Measurements from ENCODE around the gene PGA3.
"Not testable (repeated sequence)": the region's sequence is repeated elsewhere in the genome, so short reads cannot be mapped to it uniquely, and the experiment has no call there.

The PGA3 gene

DNA sequence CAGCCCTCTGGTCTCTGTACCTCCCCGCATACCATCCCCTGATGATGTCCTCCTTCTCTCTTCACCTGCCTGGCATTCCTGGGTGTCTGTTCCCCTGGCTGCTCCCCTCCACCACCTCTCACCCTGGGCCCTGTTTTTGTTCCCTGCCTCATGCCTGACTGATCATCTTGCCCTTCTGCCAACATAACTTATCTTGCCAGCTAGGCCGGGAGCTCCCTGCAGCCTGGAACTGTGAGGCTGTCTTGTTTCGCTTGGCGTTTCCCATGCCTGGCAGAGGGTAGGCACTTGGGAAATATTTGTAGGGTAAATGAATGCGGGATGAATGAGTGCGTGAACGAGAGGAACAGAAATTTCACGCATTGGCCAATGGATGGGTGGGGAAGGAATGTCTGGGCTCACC lies 45.9 kb downstream of the PGA3 start:
- not testable (repeated sequence) for DNase-seq (ENCODE audit: low spot score); FAIRE-seq

DNA sequence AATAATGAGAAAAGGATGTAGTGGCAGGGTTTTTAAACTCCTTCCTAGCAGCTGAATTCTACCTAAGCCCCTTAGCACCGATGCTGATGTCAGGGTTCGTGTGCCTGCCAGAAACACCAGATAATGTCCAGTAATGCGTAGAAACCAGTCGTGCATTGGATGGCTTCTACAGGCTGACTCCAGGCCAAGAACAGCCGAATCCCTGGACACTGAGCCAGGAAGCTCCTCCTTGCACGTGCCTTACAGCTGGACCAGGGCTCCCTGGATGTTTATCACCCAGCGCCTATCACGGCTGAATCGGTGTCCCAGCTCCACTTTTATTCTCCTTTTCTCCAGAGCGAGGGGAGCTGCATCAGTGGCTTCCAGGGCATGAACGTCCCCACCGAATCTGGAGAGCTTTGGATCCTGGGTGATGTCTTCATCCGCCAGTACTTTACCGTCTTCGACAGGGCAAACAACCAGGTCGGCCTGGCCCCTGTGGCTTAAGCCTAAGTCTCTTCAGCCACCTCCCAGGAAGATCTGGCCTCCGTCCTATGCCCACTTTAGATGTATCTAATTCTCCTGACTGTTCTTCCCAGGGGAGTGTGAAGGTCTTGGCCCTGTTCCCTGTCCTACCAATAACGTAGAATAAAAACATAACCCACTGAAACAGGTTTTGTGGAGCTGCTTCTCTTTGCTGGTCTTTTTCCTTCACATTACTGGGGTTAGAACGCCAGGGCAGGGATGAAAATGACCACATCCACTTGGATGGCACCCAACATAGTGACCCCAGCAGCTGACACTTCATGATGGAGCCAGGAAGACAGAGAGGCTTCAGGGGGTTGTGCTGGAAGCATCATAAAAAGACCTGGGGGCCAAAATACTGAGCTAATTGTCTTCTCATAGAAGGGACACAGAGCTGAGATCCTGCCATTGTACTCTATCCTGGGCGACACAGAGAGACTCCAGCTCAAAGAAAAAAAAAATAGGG lies 47.8 kb downstream of the PGA3 start:
- DNase-seq (ENCODE audit: low spot score); FAIRE-seq: not testable (repeated sequence)

DNA sequence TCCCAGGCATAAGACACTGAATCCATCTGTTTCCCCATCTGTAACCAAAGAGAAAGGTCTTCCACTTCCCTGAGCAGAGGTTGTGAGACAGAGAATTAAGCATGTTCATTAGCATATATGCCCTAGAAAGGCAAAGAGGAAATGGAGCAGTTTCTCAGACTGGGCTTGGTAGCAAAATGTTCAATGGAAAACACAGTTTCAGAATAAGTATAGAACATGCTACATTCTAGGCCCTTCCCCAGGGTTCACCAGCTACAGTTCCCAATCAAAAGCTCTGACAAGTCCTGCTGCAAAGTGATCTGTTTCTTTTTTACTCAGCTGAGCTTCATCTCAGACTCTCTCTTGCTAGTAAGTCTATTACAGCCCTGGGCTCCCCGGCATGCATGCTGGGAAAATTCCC lies 49.0 kb downstream of the PGA3 start:
- FAIRE-seq; DNase-seq (ENCODE audit: low spot score): not testable (repeated sequence)

DNA sequence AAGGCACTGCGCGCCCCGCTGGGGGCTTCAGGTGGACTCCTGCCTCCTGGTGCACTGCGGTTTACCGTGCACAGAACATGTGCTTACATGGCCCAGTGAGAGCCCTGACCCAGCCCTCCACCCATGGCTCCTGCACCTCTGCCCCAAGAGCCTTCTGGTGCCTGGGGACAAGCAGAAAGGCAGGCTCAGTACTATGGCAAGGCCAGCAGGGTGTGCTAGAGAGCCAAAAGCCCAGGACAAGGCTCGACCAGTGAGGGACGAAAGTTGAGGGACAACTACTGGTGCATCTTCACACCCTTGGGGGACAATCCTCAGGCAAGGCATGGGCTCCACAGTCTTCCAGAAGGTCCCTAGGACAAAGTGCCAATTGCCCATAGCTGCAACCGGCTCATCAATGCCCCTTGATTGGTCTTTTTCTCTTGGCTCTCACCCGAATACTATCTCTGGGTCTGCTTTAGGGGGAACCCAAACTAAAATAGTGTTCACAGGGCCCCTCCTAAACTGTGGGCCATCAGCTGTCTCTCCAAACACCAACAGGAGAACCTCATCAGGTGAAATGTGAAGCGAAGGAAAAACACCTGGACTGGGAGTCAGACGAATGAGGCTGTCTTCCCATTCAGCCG lies 51.2 kb downstream of the PGA3 start:
- no peak for FAIRE-seq
- peak; percentile 81 for DNase-seq (ENCODE audit: low spot score)

DNA sequence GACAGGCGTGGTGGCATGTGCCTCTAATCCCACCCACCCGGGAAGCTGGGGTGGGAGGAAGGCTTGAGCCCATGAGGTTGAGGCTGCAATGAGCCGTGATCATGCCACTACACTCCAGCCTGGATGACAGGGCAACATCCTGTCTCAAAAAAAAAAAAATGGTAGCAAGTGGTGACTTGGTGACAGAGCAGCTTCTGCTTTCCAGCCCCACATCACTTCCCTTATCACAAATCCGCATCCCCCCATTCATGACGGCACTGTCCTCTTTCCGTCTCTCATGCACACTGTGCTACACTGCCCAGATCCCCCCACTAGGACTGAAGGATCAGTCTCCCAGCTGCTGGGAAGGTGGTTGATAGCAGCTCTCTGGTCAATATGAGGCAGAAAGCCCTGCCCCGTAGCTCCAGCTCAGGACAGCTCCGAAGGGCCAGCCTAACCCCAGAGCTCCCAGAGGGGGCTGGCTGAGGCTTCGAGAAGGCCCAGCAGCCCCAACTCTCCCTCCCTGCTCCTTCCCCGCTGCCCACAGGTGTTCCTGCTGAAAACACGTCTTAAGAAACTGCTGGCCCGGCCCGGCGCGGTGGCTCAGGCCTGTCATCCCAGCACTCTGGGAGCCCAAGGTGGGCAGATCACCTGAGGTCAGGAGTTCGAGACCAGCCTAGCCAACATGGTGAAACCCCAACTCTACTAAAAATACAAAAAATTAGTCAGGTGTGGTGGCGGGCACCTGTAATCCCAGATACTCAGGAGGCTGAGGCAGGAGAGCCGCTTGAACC lies 53.6 kb downstream of the PGA3 start:
- DNase-seq (ENCODE audit: low spot score): no peak
- no peak for FAIRE-seq

DNA sequence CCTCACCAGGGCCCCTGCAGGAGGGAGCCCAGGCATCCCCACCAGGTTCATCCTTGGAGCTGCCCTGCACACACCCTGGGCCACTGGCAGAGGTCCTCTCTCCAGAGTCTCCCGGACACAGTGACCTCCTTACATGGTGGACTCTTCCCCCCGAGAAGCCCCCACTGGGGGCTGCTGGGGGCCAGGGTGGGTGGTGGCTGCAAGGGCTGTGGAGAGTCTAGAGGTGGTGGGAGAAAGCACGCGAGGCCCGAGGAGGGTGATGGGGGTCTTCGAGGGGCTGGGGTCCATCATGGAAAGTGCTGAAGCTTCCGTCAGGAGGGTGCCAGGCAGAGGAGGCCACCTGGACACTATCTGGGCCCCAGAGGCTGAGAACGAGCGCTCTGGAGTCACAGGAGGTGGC lies 55.2 kb downstream of the PGA3 start:
- FAIRE-seq: no peak
- no peak for DNase-seq (ENCODE audit: low spot score)

DNA sequence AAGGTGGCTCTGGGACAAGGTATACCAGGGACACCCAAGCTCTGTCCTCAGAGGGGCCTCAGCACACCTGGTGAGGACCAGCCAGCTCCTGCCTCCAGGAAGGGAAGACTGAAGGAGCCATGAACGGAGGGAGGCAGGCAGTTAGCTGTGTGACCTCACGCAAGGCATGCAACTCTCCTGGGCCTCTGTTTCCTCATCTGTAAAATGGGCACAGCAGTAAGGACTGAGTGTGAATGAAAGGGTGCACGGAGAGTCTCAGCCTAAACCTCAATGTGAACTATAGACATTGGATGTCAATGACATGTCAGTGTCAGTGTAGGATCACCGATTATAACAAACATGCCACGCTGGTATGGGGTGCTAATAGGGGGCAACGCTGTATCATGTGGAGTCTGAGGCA lies 56.0 kb downstream of the PGA3 start:
- FAIRE-seq (no peak), DNase-seq (ENCODE audit: low spot score) (no peak)
